WTC11 (cell line): Measurements from ENCODE around the gene PIGP. TPM values are rescaled to one million over a fixed set of nuclear protein-coding genes. Genes with fewer than 3 reads are reported as not detected.

Experiments
- ATAC-seq: fragments of 200-7000 bp; cut with Tn5 transposase; 2 replicates; pipeline ENCODE4 v1.10.0; 2021; ENCODE audit warnings: mild to moderate bottlenecking, moderate library complexity
- CTCF ChIA-PET: fragments of 300-600 bp; sonication (Branson Sonifier 250); formaldehyde crosslinking; loops from one replicate; lab custom pipeline; 2021; ENCODE audit warnings: antibody characterized with exemption; lab: Charles Lee
- POLR2A ChIA-PET: fragments of 350-600 bp; sonication (Branson Sonifier 250); formaldehyde crosslinking; loops from one replicate; lab custom pipeline; 2021; ENCODE audit warnings: antibody characterized with exemption; lab: Charles Lee
- DNase-seq: peaks from one replicate; pipeline ENCODE4 v3.0.0; 2021; ENCODE audit warnings: low spot score
- H3K27ac Mint-ChIP-seq: 2 replicates; pipeline ENCODE4 v1.8.0; 2021; ENCODE audit warnings: mixed read lengths
- H3K27me3 Mint-ChIP-seq: 2 replicates; pipeline ENCODE4 v1.8.0; 2021; ENCODE audit warnings: low read depth, mild to moderate bottlenecking, moderate library complexity, mixed read lengths
- H3K36me3 Mint-ChIP-seq: 2 replicates; pipeline ENCODE4 v1.8.0; 2021; ENCODE audit warnings: mixed read lengths
- H3K4me1 Mint-ChIP-seq: 2 replicates; pipeline ENCODE4 v1.8.0; 2022; ENCODE audit warnings: mixed read lengths
- H3K4me3 Mint-ChIP-seq: 2 replicates; pipeline ENCODE4 v1.8.0; 2021; ENCODE audit warnings: mild to moderate bottlenecking, moderate library complexity, mixed read lengths
- H3K9me3 Mint-ChIP-seq: 2 replicates; pipeline ENCODE4 v1.8.0; 2021; ENCODE audit warnings: mixed read lengths
- ATF6 ChIP-seq: sonication (generic); formaldehyde crosslinking; IDR thresholded peaks from 2 replicates; pipeline ENCODE4 v1.8.1; 2023; ENCODE audit warnings: mild to moderate bottlenecking, missing genetic modification reagents
- ESRRA ChIP-seq: sonication (generic); formaldehyde crosslinking; IDR thresholded peaks from 2 replicates; pipeline ENCODE4 v1.8.1; 2022; ENCODE audit warnings: mild to moderate bottlenecking, missing genetic modification reagents, borderline replicate concordance
- FOXK1 ChIP-seq: sonication (generic); formaldehyde crosslinking; IDR thresholded peaks from 2 replicates; pipeline ENCODE4 v1.8.0; 2022; ENCODE audit warnings: mild to moderate bottlenecking, moderate library complexity, missing genetic modification reagents
- FOXP4 ChIP-seq: sonication (generic); formaldehyde crosslinking; IDR thresholded peaks from 2 replicates; pipeline ENCODE4 v1.8.0; 2022; ENCODE audit warnings: mild to moderate bottlenecking, missing genetic modification reagents
- GTF2I ChIP-seq: fragments of 250-450 bp; sonication (Bioruptor Pico); conservative IDR thresholded peaks from 2 replicates; pipeline ENCODE4 v1.4.0; 2021; ENCODE audit warnings: mild to moderate bottlenecking
- HMGA2 ChIP-seq: fragments of 250-450 bp; sonication (Bioruptor Pico); IDR thresholded peaks from 2 replicates; pipeline ENCODE4 v1.4.0; 2021; ENCODE audit warnings: mild to moderate bottlenecking, moderate library complexity
- NFYB ChIP-seq: sonication (generic); formaldehyde crosslinking; conservative IDR thresholded peaks from 2 replicates; pipeline ENCODE4 v1.8.0; 2022; ENCODE audit warnings: low read depth, missing genetic modification reagents
- SMAD4 ChIP-seq: sonication (generic); formaldehyde crosslinking; IDR thresholded peaks from 2 replicates; pipeline ENCODE4 v1.8.0; 2022; ENCODE audit warnings: mild to moderate bottlenecking, missing genetic modification reagents
- SOX15 ChIP-seq: fragments of 250-450 bp; sonication (Bioruptor Pico); IDR thresholded peaks from 2 replicates; pipeline ENCODE4 v1.9.0; 2021; ENCODE audit warnings: mild to moderate bottlenecking
- SP1 ChIP-seq: sonication (generic); formaldehyde crosslinking; conservative IDR thresholded peaks from 2 replicates; pipeline ENCODE4 v1.8.1; 2022; ENCODE audit warnings: missing genetic modification reagents
- STAT6 ChIP-seq: sonication (generic); formaldehyde crosslinking; conservative IDR thresholded peaks from 2 replicates; pipeline ENCODE4 v1.8.1; 2023; ENCODE audit warnings: mild to moderate bottlenecking, low read depth, missing genetic modification reagents, moderate library complexity
- TCF7 ChIP-seq: sonication (generic); formaldehyde crosslinking; IDR thresholded peaks from 2 replicates; pipeline ENCODE4 v1.8.0; 2022; ENCODE audit warnings: mild to moderate bottlenecking, low read depth, missing genetic modification reagents, moderate library complexity
- USF2 ChIP-seq: sonication (generic); formaldehyde crosslinking; IDR thresholded peaks from 2 replicates; pipeline ENCODE4 v1.8.1; 2023; ENCODE audit warnings: mild to moderate bottlenecking, missing genetic modification reagents, moderate library complexity
- ZMAT4 ChIP-seq: fragments of 250-450 bp; sonication (Bioruptor Pico); IDR thresholded peaks from 2 replicates; pipeline ENCODE4 v1.9.0; 2021; ENCODE audit warnings: mild to moderate bottlenecking
- ZNF281 ChIP-seq: sonication (generic); formaldehyde crosslinking; IDR thresholded peaks from 2 replicates; pipeline ENCODE4 v1.8.0; 2023; ENCODE audit warnings: mild to moderate bottlenecking, missing genetic modification reagents
- ZNF671 ChIP-seq: fragments of 250-450 bp; sonication (Bioruptor Pico); IDR thresholded peaks from 2 replicates; pipeline ENCODE4 v1.8.0; 2021; ENCODE audit warnings: mild to moderate bottlenecking
- total RNA-seq: library from RNA; stranded (reverse); gene quantifications from 3 replicates; pipeline ENCODE4 v1.2.3, GENCODE V29; 2021

The PIGP gene
- total RNA-seq, 1 experiment from 2014 or later, result 10.9 TPM

GRCh38 chr21:37082375-37082774, 9.5 kb upstream of the PIGP start (continued):
- TF ChIP-seq ZNF281 (CRISPR knock-in tag) (no peak), SMAD4 (no peak), FOXK1 (CRISPR knock-in tag) (no peak), ZMAT4 (CRISPR knock-in tag) (no peak), STAT6 (CRISPR knock-in tag) (no peak)
- TF ChIP-seq, all 79 proteins: peak for 0

GRCh38 chr21:37079211-37079824, 6.4 kb upstream of the PIGP start:
- ChIA-PET CTCF (interaction anchor here (0.6 to 1.3 kb wide), 19 partner anchors 8 to 842 kb away, joined by 3 to 10 read pairs (median 4); no protein-coding TSS in a partner anchor), POLR2A (no interaction called here)
- Mint-ChIP-seq H3K4me3 (no peak overlapping the region), H3K27me3 (peaks cover 22% of the 10 kb centered on the region), H3K36me3 (no peaks in the 10 kb centered on the region), H3K27ac (no peak overlapping the region)
- peak; percentile 72 for ATAC-seq
- TF ChIP-seq FOXP4 (CRISPR knock-in tag), result no peak
- TF ChIP-seq ESRRA (CRISPR knock-in tag), result no peak
- TF ChIP-seq ZNF671 (CRISPR knock-in tag), result no peak
- TF ChIP-seq, all 79 proteins: peak for 0
- DNase-seq, result no peak
- Mint-ChIP-seq H3K9me3 (peaks cover 5% of the 10 kb centered on the region), H3K4me1 (peaks cover 4% of the 10 kb centered on the region)

GRCh38 chr21:37077403-37077802, 4.5 kb upstream of the PIGP start:
- Mint-ChIP-seq H3K4me1 (peaks cover 11% of the 10 kb centered on the region), H3K9me3 (peaks cover 5% of the 10 kb centered on the region), H3K27me3 (peaks cover 33% of the 10 kb centered on the region), H3K4me3 (no peak overlapping the region), H3K27ac (no peak overlapping the region), H3K36me3 (no peaks in the 10 kb centered on the region)
- no peak for ATAC-seq
- ChIA-PET CTCF (no interaction called here), POLR2A (no interaction called here)
- no peak for DNase-seq
- TF ChIP-seq TCF7 (CRISPR knock-in tag) (no peak), SOX15 (CRISPR knock-in tag) (no peak), NFYB (CRISPR knock-in tag) (no peak), USF2 (CRISPR knock-in tag) (no peak), SP1 (CRISPR knock-in tag) (no peak), SMAD4 (no peak), FOXP4 (CRISPR knock-in tag) (no peak), HMGA2 (no peak), ATF6 (CRISPR knock-in tag) (no peak), GTF2I (CRISPR knock-in tag) (no peak)
